Astrocyte (in vitro differentiated cells and primary cell): ENCODE data around the gene SHISAL1. TPM values are rescaled to one million over a fixed set of nuclear protein-coding genes. Genes with fewer than 3 reads are reported as not detected.
A peak's percentile ranks its signal among the peaks of the same experiment; 100 is the strongest.
"Not testable (repeated sequence)": the region's sequence is repeated elsewhere in the genome, so short reads cannot be mapped to it uniquely, and the experiment has no call there.

Experiments
- DNase-seq: peaks from one replicate; pipeline ENCODE4 v3.0.0-alpha.2; 2010; ENCODE audit warnings: low read depth
- FAIRE-seq: peaks from 2 replicates; lab custom pipeline; 2011; peaks lifted over from hg19 to GRCh38; lab: Jason Lieb, UNC
- H2AFZ ChIP-seq: 2 replicates; pipeline ENCODE4 v1.6.0; 2012; ENCODE audit warnings: low read depth, low read length, inconsistent platforms
- H3K27ac ChIP-seq: 2 replicates; pipeline ENCODE4 v1.5.1; 2011; ENCODE audit warnings: low read depth, low read length, inconsistent platforms
- H3K27me3 ChIP-seq: 2 replicates; pipeline ENCODE4 v1.6.0; 2011; ENCODE audit warnings: low read length, inconsistent platforms; ENCODE audit not compliant: insufficient read depth
- H3K36me3 ChIP-seq: 2 replicates; pipeline ENCODE4 v1.5.1; 2011; ENCODE audit warnings: low read length, inconsistent platforms; ENCODE audit not compliant: insufficient read depth
- H3K4me1 ChIP-seq: 2 replicates; pipeline ENCODE4 v1.5.1; 2011; ENCODE audit warnings: low read length, inconsistent platforms; ENCODE audit not compliant: insufficient read depth
- H3K4me2 ChIP-seq: 2 replicates; pipeline ENCODE4 v1.6.0; 2012; ENCODE audit warnings: low read length, inconsistent platforms
- H3K4me3 ChIP-seq: 2 replicates; pipeline ENCODE4 v1.5.1; 2011; ENCODE audit warnings: low read depth, mild to moderate bottlenecking, low read length, inconsistent platforms; ENCODE audit not compliant: insufficient read depth
- H3K79me2 ChIP-seq: 2 replicates; pipeline ENCODE4 v1.6.0; 2012; ENCODE audit warnings: mild to moderate bottlenecking, low read length, inconsistent platforms; ENCODE audit not compliant: insufficient read depth
- H3K9ac ChIP-seq: 2 replicates; pipeline ENCODE4 v1.6.0; 2012; ENCODE audit warnings: mild to moderate bottlenecking, low read length, inconsistent platforms
- H3K9me3 ChIP-seq: 2 replicates; pipeline ENCODE4 v1.5.1; 2012; ENCODE audit warnings: low read depth, mild to moderate bottlenecking, low read length, inconsistent platforms; ENCODE audit not compliant: insufficient read depth
- H4K20me1 ChIP-seq: 2 replicates; pipeline ENCODE4 v1.6.0; 2012; ENCODE audit warnings: low read length, inconsistent platforms; ENCODE audit not compliant: insufficient read depth
- H3K27ac Mint-ChIP-seq: one replicate; pipeline ENCODE4 v1.8.0; 2021; ENCODE audit warnings: mild to moderate bottlenecking, mixed read lengths; ENCODE audit not compliant: unreplicated experiment
- H3K27me3 Mint-ChIP-seq: one replicate; pipeline ENCODE4 v1.8.0; 2021; ENCODE audit warnings: low read depth, mixed read lengths; ENCODE audit not compliant: unreplicated experiment
- H3K36me3 Mint-ChIP-seq: one replicate; pipeline ENCODE4 v1.8.0; 2021; ENCODE audit warnings: low read depth, mixed read lengths; ENCODE audit not compliant: unreplicated experiment
- H3K4me1 Mint-ChIP-seq: one replicate; pipeline ENCODE4 v1.8.0; 2021; ENCODE audit warnings: low read depth, mixed read lengths; ENCODE audit not compliant: unreplicated experiment
- H3K4me3 Mint-ChIP-seq: one replicate; pipeline ENCODE4 v1.8.0; 2021; ENCODE audit warnings: mild to moderate bottlenecking, moderate library complexity, mixed read lengths; ENCODE audit not compliant: unreplicated experiment
- H3K9me3 Mint-ChIP-seq: one replicate; pipeline ENCODE4 v1.8.0; 2021; ENCODE audit warnings: mild to moderate bottlenecking, mixed read lengths; ENCODE audit not compliant: unreplicated experiment
- EZH2 ChIP-seq: IDR thresholded peaks from 2 replicates; pipeline ENCODE4 v1.6.1; 2012; ENCODE audit warnings: mild to moderate bottlenecking, low read length, inconsistent platforms; ENCODE audit not compliant: insufficient read depth
- total RNA-seq: library from RNA; stranded (reverse); gene quantifications from 2 replicates; pipeline ENCODE4 v1.2.1, GENCODE V29; 2021
- TF ChIP-seq, protein P1 (sequence below): IDR thresholded peaks from 2 replicates; pipeline ENCODE4 v1.5.1; 2011; ENCODE audit warnings: low read depth, mild to moderate bottlenecking, inconsistent platforms, low read length, moderate library complexity; ENCODE audit not compliant: insufficient read depth

SHISAL1 gene
- total RNA-seq, 1 donor from 2014 or later, result 0.36 TPM

DNA sequence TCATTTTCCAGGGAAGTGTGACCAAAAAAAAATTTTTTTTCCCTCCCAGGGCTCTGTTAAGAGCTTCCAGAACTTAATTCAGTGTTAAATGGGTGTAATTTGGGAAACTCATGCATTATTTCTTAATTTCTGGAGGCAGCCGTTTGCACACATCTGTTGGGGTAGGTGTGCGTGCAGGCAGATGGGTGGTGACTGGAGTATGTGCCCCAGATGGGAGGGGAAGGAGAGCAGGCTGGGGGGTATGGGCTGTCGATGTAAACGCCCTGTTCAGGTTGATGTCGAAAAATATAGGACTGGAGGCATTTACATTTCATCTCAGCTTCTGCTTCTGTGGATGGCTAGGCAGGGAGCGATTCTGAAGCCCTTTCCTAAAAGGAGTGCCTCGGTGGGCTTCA, 13.7 kb upstream of the SHISAL1 start:
- H3K36me3 ChIP-seq, result no peaks in the 10 kb centered on the region
- Mint-ChIP-seq H3K4me1 (no peaks in the 10 kb centered on the region), H3K36me3 (no peaks in the 10 kb centered on the region), H3K4me3 (no peak overlapping the region), H3K27me3 (peaks cover 73% of the 10 kb centered on the region), H3K9me3 (no peaks in the 10 kb centered on the region), H3K27ac (no peak overlapping the region)
- peak overlapping the region; percentile 96 for H3K4me2 ChIP-seq
- H3K4me3 ChIP-seq, result peak overlapping the region; percentile 77
- peak overlapping the region; percentile 83 for H3K9ac ChIP-seq
- no peaks in the 10 kb centered on the region for H4K20me1 ChIP-seq
- TF ChIP-seq, protein P1, sequence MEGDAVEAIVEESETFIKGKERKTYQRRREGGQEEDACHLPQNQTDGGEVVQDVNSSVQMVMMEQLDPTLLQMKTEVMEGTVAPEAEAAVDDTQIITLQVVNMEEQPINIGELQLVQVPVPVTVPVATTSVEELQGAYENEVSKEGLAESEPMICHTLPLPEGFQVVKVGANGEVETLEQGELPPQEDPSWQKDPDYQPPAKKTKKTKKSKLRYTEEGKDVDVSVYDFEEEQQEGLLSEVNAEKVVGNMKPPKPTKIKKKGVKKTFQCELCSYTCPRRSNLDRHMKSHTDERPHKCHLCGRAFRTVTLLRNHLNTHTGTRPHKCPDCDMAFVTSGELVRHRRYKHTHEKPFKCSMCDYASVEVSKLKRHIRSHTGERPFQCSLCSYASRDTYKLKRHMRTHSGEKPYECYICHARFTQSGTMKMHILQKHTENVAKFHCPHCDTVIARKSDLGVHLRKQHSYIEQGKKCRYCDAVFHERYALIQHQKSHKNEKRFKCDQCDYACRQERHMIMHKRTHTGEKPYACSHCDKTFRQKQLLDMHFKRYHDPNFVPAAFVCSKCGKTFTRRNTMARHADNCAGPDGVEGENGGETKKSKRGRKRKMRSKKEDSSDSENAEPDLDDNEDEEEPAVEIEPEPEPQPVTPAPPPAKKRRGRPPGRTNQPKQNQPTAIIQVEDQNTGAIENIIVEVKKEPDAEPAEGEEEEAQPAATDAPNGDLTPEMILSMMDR, result no peak
- TF ChIP-seq EZH2, result no peak
- DNase-seq, result no peak
- peaks cover 20% of the 10 kb centered on the region for H3K27me3 ChIP-seq
- peak overlapping the region; percentile 77 for H2AFZ ChIP-seq
- no peaks in the 10 kb centered on the region for H3K9me3 ChIP-seq
- peaks cover 7% of the 10 kb centered on the region for H3K4me1 ChIP-seq
- no peaks in the 10 kb centered on the region for H3K79me2 ChIP-seq
- no peak for FAIRE-seq
- H3K27ac ChIP-seq, result no peak overlapping the region

DNA sequence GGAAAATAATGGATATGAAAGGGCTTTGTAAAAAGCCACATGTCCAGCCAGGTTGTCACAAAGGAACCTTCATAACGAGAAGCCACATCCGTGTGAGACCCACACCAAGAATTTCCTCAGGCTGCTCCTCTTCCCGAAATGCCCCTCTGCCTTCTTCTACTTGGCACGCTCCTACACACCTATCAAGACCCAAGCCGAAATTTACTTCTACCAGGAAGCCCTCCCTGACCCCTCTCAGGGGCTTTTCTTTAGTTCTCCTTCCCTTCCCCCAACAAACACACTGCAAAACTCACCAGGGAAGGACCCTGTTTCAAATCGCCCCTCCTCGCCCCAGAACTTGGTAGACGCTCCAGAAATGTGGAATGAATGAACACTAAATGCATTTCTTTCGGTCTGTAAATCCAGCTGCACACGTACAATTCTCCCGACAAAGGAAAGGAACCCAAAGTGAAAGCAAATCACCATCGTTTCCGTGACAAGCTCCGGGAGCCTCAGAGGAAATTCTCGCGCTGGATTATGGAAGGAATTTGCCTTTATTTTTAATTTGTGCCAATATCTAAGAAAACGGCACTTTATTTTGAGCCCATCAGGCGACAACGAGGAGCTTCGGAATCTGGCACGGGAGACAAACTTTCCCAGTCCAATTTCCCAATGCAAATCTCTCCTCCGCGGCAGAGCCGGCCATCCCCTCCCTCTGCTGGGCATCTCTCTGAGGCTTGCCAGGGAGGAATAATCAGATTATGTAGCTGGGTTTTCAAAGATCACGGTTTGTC, 13.2 kb upstream of the SHISAL1 start:
- peaks cover 2% of the 10 kb centered on the region for H3K9me3 Mint-ChIP-seq
- no peak overlapping the region for H3K27ac Mint-ChIP-seq
- Histone ChIP-seq H3K4me2 (peak overlapping the region; percentile 96), H3K9ac (peak overlapping the region; percentile 83), H3K4me3 (peak overlapping the region; percentile 77), H3K4me1 (peaks cover 7% of the 10 kb centered on the region), H3K9me3 (no peaks in the 10 kb centered on the region), H3K27ac (peak overlapping the region; percentile 28), H3K36me3 (no peaks in the 10 kb centered on the region), H2AFZ (peak overlapping the region; percentile 77), H3K79me2 (no peaks in the 10 kb centered on the region), H4K20me1 (no peaks in the 10 kb centered on the region), H3K27me3 (peaks cover 22% of the 10 kb centered on the region)
- TF ChIP-seq, protein P1, result peak; percentile 18
- TF ChIP-seq EZH2, result no peak
- FAIRE-seq (peak; percentile 5), DNase-seq (peak; percentile 49)
- no peaks in the 10 kb centered on the region for H3K36me3 Mint-ChIP-seq
- no peak overlapping the region for H3K4me3 Mint-ChIP-seq
- peaks cover 78% of the 10 kb centered on the region for H3K27me3 Mint-ChIP-seq
- no peaks in the 10 kb centered on the region for H3K4me1 Mint-ChIP-seq

DNA sequence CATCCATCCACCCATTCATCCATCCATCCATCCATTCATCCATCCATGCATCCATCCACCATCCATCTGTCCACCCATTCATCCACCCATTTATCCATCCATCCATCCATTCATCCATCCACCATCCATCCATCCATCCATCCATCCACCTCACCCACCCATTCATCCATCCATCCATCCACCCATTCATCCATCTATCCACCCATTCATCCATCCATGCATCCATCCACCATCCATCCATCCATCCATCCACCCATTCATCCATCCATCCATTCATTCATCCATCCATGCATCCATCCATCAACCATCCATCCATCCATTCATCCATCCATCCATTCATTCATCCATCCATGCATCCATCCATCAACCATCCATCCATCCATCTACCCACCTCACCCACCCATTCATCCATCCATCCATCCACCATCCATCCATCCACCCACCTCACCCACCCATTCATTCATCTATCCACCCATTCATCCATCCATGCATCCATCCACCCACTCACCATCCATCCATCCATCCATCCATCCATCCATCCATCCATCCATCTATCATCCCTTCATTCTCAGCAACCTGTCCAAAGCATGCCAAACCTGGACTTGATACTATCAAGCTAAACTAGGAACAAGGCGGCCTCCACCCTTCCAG, 10.5 kb upstream of the SHISAL1 start:
- H2AFZ ChIP-seq, DNase-seq, H3K9ac ChIP-seq, H3K27ac ChIP-seq, H3K36me3 Mint-ChIP-seq, H3K9me3 Mint-ChIP-seq, FAIRE-seq, H3K4me1 ChIP-seq, H4K20me1 ChIP-seq, H3K79me2 ChIP-seq, H3K4me3 ChIP-seq, H3K4me2 ChIP-seq, H3K9me3 ChIP-seq, H3K4me3 Mint-ChIP-seq, H3K36me3 ChIP-seq, H3K27ac Mint-ChIP-seq, H3K4me1 Mint-ChIP-seq: not testable (repeated sequence)
- peaks cover 11% of the 10 kb centered on the region for H3K27me3 ChIP-seq
- H3K27me3 Mint-ChIP-seq, result peaks cover 78% of the 10 kb centered on the region
